Measurements from ENCODE around the gene PRR29. TPM values are rescaled to one million over a fixed set of nuclear protein-coding genes. Genes with fewer than 3 reads are reported as not detected.

PRR29 gene
- total and polyA plus RNA-seq, 2 donors (not counting 3 experiments of a cell fraction or from before 2014, with no cell fraction given): 0.39 to 1.2 TPM

DNA sequence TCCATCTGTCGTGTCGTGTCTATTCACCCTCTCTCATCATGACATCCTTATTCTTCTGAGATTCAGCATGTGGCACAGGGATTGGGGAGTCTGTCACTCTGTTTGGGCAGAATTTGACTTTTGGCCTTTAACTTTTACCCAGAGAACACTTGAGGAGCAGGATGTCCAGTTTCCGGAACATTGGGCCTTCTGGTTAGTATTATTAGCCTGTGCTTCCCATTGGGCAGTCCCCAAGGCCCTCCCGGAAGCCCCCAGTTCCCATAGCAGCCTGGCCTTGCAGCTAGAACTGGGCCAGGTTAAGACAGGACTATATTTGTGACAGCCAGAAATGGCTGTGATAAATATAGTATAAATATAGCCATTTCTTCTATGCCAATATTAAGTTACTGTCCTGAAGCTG is 35.0 kb upstream of the PRR29 start:
- Histone ChIP-seq H3K4me1 (ENCODE audit: control insufficient read depth, extremely low read depth, insufficient read depth, low read length) (no peaks in the 10 kb centered on the region), H2AFZ (ENCODE audit: low read depth, low read length) (no peak overlapping the region), H3K36me3 (ENCODE audit: control insufficient read depth in 2 of 2, extremely low read depth in 1 of 2, insufficient read depth in 2 of 2, low read length in 2 of 2) (no peaks in the 10 kb centered on the region), H3K9me1 (replicated peaks; ENCODE audit: control insufficient read depth, extremely low read depth, insufficient read depth, low read length) (no peaks in the 10 kb centered on the region), H3K79me2 (ENCODE audit: control insufficient read depth, insufficient read depth, low read length) (no peaks in the 10 kb centered on the region), H3K9me3 (replicated peaks; ENCODE audit: control insufficient read depth, insufficient read depth, low read length) (no peaks in the 10 kb centered on the region), H3K4me2 (ENCODE audit: insufficient read depth, low read length) (no peak overlapping the region), H3K4me3 (replicated peaks in 1 of 3; ENCODE audit: insufficient read depth in 1 of 3, low read depth in 1 of 3, low read length in 3 of 3) (no peak overlapping the region), H4K20me1 (replicated peaks; ENCODE audit: control insufficient read depth, extremely low read depth, insufficient read depth, low read length) (no peaks in the 10 kb centered on the region), H3K27ac (ENCODE audit: insufficient read depth, low read depth, low read length) (no peak overlapping the region), H3K27me3 (ENCODE audit: control insufficient read depth in 2 of 2, insufficient read depth in 2 of 2, low read length in 2 of 2) (no peaks in the 10 kb centered on the region), H3K9ac (replicated peaks; ENCODE audit: extremely low read depth, insufficient read depth, low read length) (no peak overlapping the region)
- no peak for DNase-seq (ENCODE audit: low read depth, low spot score)
- no peak for FAIRE-seq
- TF ChIP-seq, protein P1, sequence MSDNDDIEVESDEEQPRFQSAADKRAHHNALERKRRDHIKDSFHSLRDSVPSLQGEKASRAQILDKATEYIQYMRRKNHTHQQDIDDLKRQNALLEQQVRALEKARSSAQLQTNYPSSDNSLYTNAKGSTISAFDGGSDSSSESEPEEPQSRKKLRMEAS (IDR thresholded peaks at IDR 0.05; ENCODE audit: insufficient read depth, insufficient read length): no peak
- TF ChIP-seq, protein P2, sequence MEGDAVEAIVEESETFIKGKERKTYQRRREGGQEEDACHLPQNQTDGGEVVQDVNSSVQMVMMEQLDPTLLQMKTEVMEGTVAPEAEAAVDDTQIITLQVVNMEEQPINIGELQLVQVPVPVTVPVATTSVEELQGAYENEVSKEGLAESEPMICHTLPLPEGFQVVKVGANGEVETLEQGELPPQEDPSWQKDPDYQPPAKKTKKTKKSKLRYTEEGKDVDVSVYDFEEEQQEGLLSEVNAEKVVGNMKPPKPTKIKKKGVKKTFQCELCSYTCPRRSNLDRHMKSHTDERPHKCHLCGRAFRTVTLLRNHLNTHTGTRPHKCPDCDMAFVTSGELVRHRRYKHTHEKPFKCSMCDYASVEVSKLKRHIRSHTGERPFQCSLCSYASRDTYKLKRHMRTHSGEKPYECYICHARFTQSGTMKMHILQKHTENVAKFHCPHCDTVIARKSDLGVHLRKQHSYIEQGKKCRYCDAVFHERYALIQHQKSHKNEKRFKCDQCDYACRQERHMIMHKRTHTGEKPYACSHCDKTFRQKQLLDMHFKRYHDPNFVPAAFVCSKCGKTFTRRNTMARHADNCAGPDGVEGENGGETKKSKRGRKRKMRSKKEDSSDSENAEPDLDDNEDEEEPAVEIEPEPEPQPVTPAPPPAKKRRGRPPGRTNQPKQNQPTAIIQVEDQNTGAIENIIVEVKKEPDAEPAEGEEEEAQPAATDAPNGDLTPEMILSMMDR (IDR thresholded peaks at IDR 0.05; ENCODE audit: extremely low read depth in 1 of 2, insufficient read depth in 1 of 2, low read depth in 1 of 2, low read length in 2 of 2): no peak
- TF ChIP-seq POLR2A (IDR thresholded peaks at IDR 0.05; ENCODE audit: low read depth, low read length) (no peak), EZH2 (IDR thresholded peaks at IDR 0.05; ENCODE audit: borderline replicate concordance, low read depth, low read length, severe bottlenecking) (no peak), MYC (IDR thresholded peaks at IDR 0.05; ENCODE audit: low read depth, low read length) (no peak), FOS (IDR thresholded peaks at IDR 0.05; ENCODE audit: borderline replicate concordance, insufficient read depth, low read length) (no peak), POLR2AphosphoS5 (IDR thresholded peaks at IDR 0.05; ENCODE audit: insufficient read depth, low read depth, low read length) (no peak), GATA2 (IDR thresholded peaks at IDR 0.05; ENCODE audit: insufficient read depth, insufficient read length, low read depth, low read length) (no peak), JUN (IDR thresholded peaks at IDR 0.05; ENCODE audit: borderline replicate concordance, insufficient read depth, insufficient read length, low read depth) (no peak)
- ChIA-PET CTCF (no interaction called here), POLR2A (no interaction called here)
- intact Hi-C loops (cut with micrococcal nuclease): no loop called here
- dilution Hi-C loops (cut with MboI; ENCODE audit: extremely low pct_ligation_motif_present, low sequenced_read_pairs): no loop called here
- no TSS peak for BruUV-seq (replicated peaks)
